Activated CD4-positive, alpha-beta T cell treated with anti-CD3 and anti-CD28 coated beads for 36 hours (primary cell): ENCODE measurements around the gene IFIT2. TPM values are rescaled to one million over a fixed set of nuclear protein-coding genes. Genes with fewer than 3 reads are reported as not detected.

Experiments
- ATAC-seq: fragments of 200-7000 bp; cut with Tn5 transposase; one replicate; pipeline ENCODE4 v1.10.0; 2021; ENCODE audit warnings: mild to moderate bottlenecking, moderate library complexity
- CTCF ChIA-PET: fragments of 350-600 bp; sonication (Branson Sonifier 250); formaldehyde crosslinking; loops from one replicate; lab custom pipeline; 2021; ENCODE audit warnings: antibody characterized with exemption; lab: Charles Lee
- POLR2A ChIA-PET: fragments of 350-600 bp; sonication (Branson Sonifier 250); formaldehyde crosslinking; loops from one replicate; lab custom pipeline; 2021; ENCODE audit warnings: antibody characterized with exemption, inconsistent platforms; lab: Charles Lee
- DNase-seq: peaks from one replicate; pipeline ENCODE4 v3.0.0-alpha.2; 2020
- H3K27ac Mint-ChIP-seq: one replicate; pipeline ENCODE4 v1.8.0; 2021; ENCODE audit warnings: mixed read lengths
- H3K27me3 Mint-ChIP-seq: one replicate; pipeline ENCODE4 v1.8.0; 2021; ENCODE audit warnings: mixed read lengths
- H3K36me3 Mint-ChIP-seq: one replicate; pipeline ENCODE4 v1.8.0; 2021; ENCODE audit warnings: low read depth, mixed read lengths
- H3K4me1 Mint-ChIP-seq: one replicate; pipeline ENCODE4 v1.8.0; 2021; ENCODE audit warnings: mixed read lengths
- H3K4me3 Mint-ChIP-seq: one replicate; pipeline ENCODE4 v1.8.0; 2021; ENCODE audit warnings: mild to moderate bottlenecking, moderate library complexity, mixed read lengths
- H3K9me3 Mint-ChIP-seq: one replicate; pipeline ENCODE4 v1.8.0; 2021; ENCODE audit warnings: low read depth, mixed read lengths
- intact Hi-C, 2 experiments: fragments of 100-400 bp; cut with DNase I in 1 of 2; cut with micrococcal nuclease in 1 of 2; formaldehyde crosslinking; loops; one replicate each; pipeline versions ENCODE4 v1.14.2 to v1.15.1; 2022 to 2024; cut with DNase I, micrococcal nuclease
- total RNA-seq, 2 experiments: library from RNA; stranded (reverse); gene quantifications; one replicate each; pipeline ENCODE4 v1.2.3, GENCODE V29; 2021

Gene IFIT2
- total RNA-seq, 2 experiments from 2014 or later, result 38.2 to 43.5 TPM

- H3K4me1 Mint-ChIP-seq, result peaks cover 11% of the 10 kb centered on the region
- no peak overlapping the region for H3K27ac Mint-ChIP-seq
- ChIA-PET POLR2A (no interaction called here), CTCF (interaction anchor here (1.0 to 1.5 kb wide), 2 partner anchors 106 to 108 kb away, joined by 4 to 5 read pairs; no protein-coding TSS in a partner anchor)
- no peaks in the 10 kb centered on the region for H3K9me3 Mint-ChIP-seq
- intact Hi-C loops, result no loop called here
- no peaks in the 10 kb centered on the region for H3K36me3 Mint-ChIP-seq
- no peak overlapping the region for H3K4me3 Mint-ChIP-seq
- DNase-seq (no peak), ATAC-seq (no peak)
- H3K27me3 Mint-ChIP-seq, result no peaks in the 10 kb centered on the region
These were observed 38.3 kb upstream of the IFIT2 start for GRCh38 chr10:89263531-89263930.

- no peaks in the 10 kb centered on the region for H3K27me3 Mint-ChIP-seq
- no peak overlapping the region for H3K27ac Mint-ChIP-seq
- H3K9me3 Mint-ChIP-seq, result no peaks in the 10 kb centered on the region
- H3K36me3 Mint-ChIP-seq, result no peaks in the 10 kb centered on the region
- H3K4me3 Mint-ChIP-seq, result no peak overlapping the region
- intact Hi-C loops, result no loop called here
- ChIA-PET POLR2A (no interaction called here), CTCF (interaction anchor here (0.7 kb wide), 2 partner anchors 102 to 147 kb away, joined by 3 read pairs; no protein-coding TSS in a partner anchor)
- H3K4me1 Mint-ChIP-seq, result peaks cover 3% of the 10 kb centered on the region
- ATAC-seq, result no peak
- DNase-seq, result no peak
These were observed 35.0 kb upstream of the IFIT2 start for GRCh38 chr10:89266721-89267453.

GRCh38 chr10:89269433-89270152 is 32.3 kb upstream of the IFIT2 start:
- ChIA-PET POLR2A (no interaction called here), CTCF (interaction anchor here (0.9 kb wide), 1 partner anchor 123 kb away, joined by 3 read pairs; the partner anchor contains the start of gene IFIT1)
- DNase-seq, result no peak
- Mint-ChIP-seq H3K27me3 (no peaks in the 10 kb centered on the region), H3K9me3 (no peaks in the 10 kb centered on the region), H3K4me1 (no peaks in the 10 kb centered on the region), H3K27ac (no peak overlapping the region), H3K36me3 (no peaks in the 10 kb centered on the region), H3K4me3 (no peak overlapping the region)
- intact Hi-C loops, result no loop called here
- ATAC-seq, result no peak

GRCh38 chr10:89270153-89270483 is 31.7 kb upstream of the IFIT2 start:
- ChIA-PET POLR2A (no interaction called here), CTCF (interaction anchor here (0.6 kb wide), 1 partner anchor 241 kb away, joined by 3 read pairs; no protein-coding TSS in a partner anchor)
- Mint-ChIP-seq H3K9me3 (no peaks in the 10 kb centered on the region), H3K4me1 (no peaks in the 10 kb centered on the region), H3K27ac (no peak overlapping the region), H3K4me3 (no peak overlapping the region), H3K36me3 (no peaks in the 10 kb centered on the region), H3K27me3 (no peaks in the 10 kb centered on the region)
- intact Hi-C loops, result no loop called here
- DNase-seq (no peak), ATAC-seq (no peak)

GRCh38 chr10:89271532-89271931 is 30.3 kb upstream of the IFIT2 start:
- POLR2A ChIA-PET, result no interaction called here
- no peak overlapping the region for H3K27ac Mint-ChIP-seq
- H3K4me1 Mint-ChIP-seq, result no peaks in the 10 kb centered on the region
- H3K4me3 Mint-ChIP-seq, result no peak overlapping the region
- H3K9me3 Mint-ChIP-seq, result no peaks in the 10 kb centered on the region
- H3K27me3 Mint-ChIP-seq, result no peaks in the 10 kb centered on the region
- no peak for DNase-seq
- CTCF ChIA-PET, result interaction anchor here (0.9 kb wide), 1 partner anchor 23 kb away, joined by 3 read pairs; no protein-coding TSS in a partner anchor
- intact Hi-C loops, result no loop called here
- ATAC-seq, result no peak
- H3K36me3 Mint-ChIP-seq, result no peaks in the 10 kb centered on the region

- no peak overlapping the region for H3K4me3 Mint-ChIP-seq
- CTCF ChIA-PET, result interaction anchor here (1.6 kb wide), 1 partner anchor 56 kb away, joined by 4 read pairs; no protein-coding TSS in a partner anchor
- peaks cover 2% of the 10 kb centered on the region for H3K27me3 Mint-ChIP-seq
- no peaks in the 10 kb centered on the region for H3K9me3 Mint-ChIP-seq
- no peaks in the 10 kb centered on the region for H3K36me3 Mint-ChIP-seq
- ATAC-seq (no peak), DNase-seq (no peak)
- POLR2A ChIA-PET, result no interaction called here
- H3K27ac Mint-ChIP-seq, result no peak overlapping the region
- intact Hi-C loops, result no loop called here
- no peaks in the 10 kb centered on the region for H3K4me1 Mint-ChIP-seq
These were observed 28.2 kb upstream of the IFIT2 start for GRCh38 chr10:89273680-89274079.

- Mint-ChIP-seq H3K27ac (no peak overlapping the region), H3K4me1 (no peaks in the 10 kb centered on the region), H3K27me3 (peaks cover 2% of the 10 kb centered on the region), H3K36me3 (no peaks in the 10 kb centered on the region), H3K9me3 (no peaks in the 10 kb centered on the region), H3K4me3 (no peak overlapping the region)
- ChIA-PET POLR2A (no interaction called here), CTCF (interaction anchor here (0.7 to 1.0 kb wide), 2 partner anchors 73 to 94 kb away, joined by 3 read pairs; no protein-coding TSS in a partner anchor)
- no peak for DNase-seq
- no peak for ATAC-seq
- intact Hi-C loops, result no loop called here
These were observed 26.9 kb upstream of the IFIT2 start for GRCh38 chr10:89274928-89275327.

GRCh38 chr10:89275383-89275782 is 26.5 kb upstream of the IFIT2 start:
- Mint-ChIP-seq H3K36me3 (no peaks in the 10 kb centered on the region), H3K27ac (no peak overlapping the region), H3K9me3 (no peaks in the 10 kb centered on the region), H3K27me3 (peaks cover 2% of the 10 kb centered on the region), H3K4me3 (no peak overlapping the region), H3K4me1 (no peaks in the 10 kb centered on the region)
- intact Hi-C loops, result no loop called here
- DNase-seq (no peak), ATAC-seq (no peak)
- ChIA-PET POLR2A (no interaction called here), CTCF (interaction anchor here (1.0 kb wide), 1 partner anchor 94 kb away, joined by 3 read pairs; no protein-coding TSS in a partner anchor)

- peaks cover 2% of the 10 kb centered on the region for H3K27me3 Mint-ChIP-seq
- CTCF ChIA-PET, result no interaction called here
- H3K27ac Mint-ChIP-seq, result no peak overlapping the region
- no peak for DNase-seq
- POLR2A ChIA-PET, result no interaction called here
- H3K4me1 Mint-ChIP-seq, result no peaks in the 10 kb centered on the region
- intact Hi-C loops, result no loop called here
- ATAC-seq, result no peak
- no peaks in the 10 kb centered on the region for H3K9me3 Mint-ChIP-seq
- no peak overlapping the region for H3K4me3 Mint-ChIP-seq
- no peaks in the 10 kb centered on the region for H3K36me3 Mint-ChIP-seq
These were observed 23.8 kb upstream of the IFIT2 start for GRCh38 chr10:89278034-89278535.

GRCh38 chr10:89278900-89279392 is 22.9 kb upstream of the IFIT2 start:
- H3K27ac Mint-ChIP-seq, result no peak overlapping the region
- ATAC-seq (no peak), DNase-seq (no peak)
- H3K36me3 Mint-ChIP-seq, result no peaks in the 10 kb centered on the region
- no peaks in the 10 kb centered on the region for H3K4me1 Mint-ChIP-seq
- ChIA-PET POLR2A (no interaction called here), CTCF (no interaction called here)
- intact Hi-C loops, result no loop called here
- no peaks in the 10 kb centered on the region for H3K9me3 Mint-ChIP-seq
- no peak overlapping the region for H3K4me3 Mint-ChIP-seq
- peaks cover 2% of the 10 kb centered on the region for H3K27me3 Mint-ChIP-seq

GRCh38 chr10:89279421-89279869 is 22.4 kb upstream of the IFIT2 start:
- Mint-ChIP-seq H3K9me3 (no peaks in the 10 kb centered on the region), H3K27me3 (peaks cover 2% of the 10 kb centered on the region), H3K4me1 (no peaks in the 10 kb centered on the region), H3K4me3 (no peak overlapping the region), H3K36me3 (no peaks in the 10 kb centered on the region), H3K27ac (no peak overlapping the region)
- ChIA-PET CTCF (no interaction called here), POLR2A (no interaction called here)
- DNase-seq (no peak), ATAC-seq (no peak)
- intact Hi-C loops, result no loop called here
